ENCODE results near the gene TIMP2.
"Not testable (repeated sequence)": the region's sequence is repeated elsewhere in the genome, so short reads cannot be mapped to it uniquely, and the experiment has no call there.

Gene TIMP2

DNA sequence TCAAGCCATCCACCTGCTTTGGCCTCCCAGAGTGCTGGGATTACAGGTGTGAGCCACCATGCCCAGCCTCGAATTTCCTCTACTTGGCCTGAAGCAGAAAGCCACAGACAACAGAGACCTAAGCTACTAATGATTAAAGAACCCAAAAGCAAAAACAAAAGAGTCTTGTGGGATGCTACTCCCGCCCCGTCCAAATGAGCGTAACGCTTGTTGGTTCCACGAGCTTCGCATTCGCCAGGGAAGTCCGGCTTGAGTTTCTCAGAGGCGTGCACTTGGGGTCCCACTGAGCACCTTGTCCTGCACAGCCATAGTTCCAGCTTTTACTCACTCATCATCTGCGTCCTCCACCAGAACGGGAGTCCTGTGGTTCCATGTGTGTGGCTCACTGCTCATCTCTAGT lies 38.2 kb downstream of the TIMP2 start:
- no peak for DNase-seq

DNA sequence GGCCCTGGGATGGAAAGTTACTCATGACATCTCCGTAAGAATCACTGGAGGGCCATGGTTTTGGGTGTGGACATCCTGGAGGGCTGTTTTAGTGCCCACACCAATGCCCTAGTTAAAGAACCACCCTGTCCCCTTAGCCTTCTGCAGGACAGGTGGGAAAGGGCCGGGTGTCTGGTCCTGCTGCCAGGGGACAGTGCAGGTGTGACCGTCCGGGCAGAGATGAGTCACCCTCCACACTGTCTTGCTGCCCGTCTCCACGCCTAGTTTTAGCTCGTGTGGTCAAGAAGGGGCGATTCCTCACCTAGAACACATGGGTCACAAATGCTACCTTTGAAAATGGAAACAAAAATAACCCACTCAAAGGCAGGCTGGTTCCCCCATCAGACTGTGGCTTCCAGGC lies 39.2 kb downstream of the TIMP2 start:
- DNase-seq: no peak

DNA sequence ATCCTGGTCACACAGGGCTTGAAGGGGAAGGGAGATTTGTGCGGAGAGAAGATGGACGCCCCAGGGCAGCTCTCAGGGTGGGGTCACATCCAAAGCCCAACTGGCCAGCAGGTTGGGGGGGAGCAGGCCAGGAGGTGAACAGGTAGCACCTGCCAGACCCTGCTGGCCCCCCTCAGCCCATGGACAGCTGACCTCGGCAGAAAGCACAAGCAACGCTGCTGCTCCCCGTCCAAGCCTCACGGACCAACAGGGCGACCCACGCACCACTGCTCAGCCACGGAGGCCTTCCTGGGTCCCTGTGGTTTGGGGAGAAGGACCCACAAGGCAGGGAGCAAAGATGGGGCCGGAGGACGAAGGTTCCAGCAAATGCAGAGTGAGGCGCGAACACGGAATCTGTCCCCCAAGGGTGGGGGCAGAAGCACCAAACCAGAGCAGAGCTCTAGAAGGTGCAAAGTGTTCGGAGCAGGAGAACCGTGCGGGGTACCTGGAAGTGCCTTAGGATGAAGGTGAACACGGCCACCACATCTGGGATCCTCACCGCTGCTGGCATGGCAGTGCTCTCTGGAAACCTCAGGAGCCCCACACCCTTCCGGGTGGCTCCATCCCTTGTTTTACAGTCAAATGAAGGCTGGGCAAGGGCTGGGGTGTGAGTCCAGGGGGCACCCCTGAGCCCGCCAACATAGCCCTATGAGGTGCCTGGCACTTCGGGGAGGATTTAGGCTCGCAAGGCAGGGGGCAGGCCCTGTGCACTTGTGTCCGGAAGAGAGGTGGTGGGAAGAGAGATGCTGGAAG lies 40.1 kb downstream of the TIMP2 start:
- no peak for DNase-seq

DNA sequence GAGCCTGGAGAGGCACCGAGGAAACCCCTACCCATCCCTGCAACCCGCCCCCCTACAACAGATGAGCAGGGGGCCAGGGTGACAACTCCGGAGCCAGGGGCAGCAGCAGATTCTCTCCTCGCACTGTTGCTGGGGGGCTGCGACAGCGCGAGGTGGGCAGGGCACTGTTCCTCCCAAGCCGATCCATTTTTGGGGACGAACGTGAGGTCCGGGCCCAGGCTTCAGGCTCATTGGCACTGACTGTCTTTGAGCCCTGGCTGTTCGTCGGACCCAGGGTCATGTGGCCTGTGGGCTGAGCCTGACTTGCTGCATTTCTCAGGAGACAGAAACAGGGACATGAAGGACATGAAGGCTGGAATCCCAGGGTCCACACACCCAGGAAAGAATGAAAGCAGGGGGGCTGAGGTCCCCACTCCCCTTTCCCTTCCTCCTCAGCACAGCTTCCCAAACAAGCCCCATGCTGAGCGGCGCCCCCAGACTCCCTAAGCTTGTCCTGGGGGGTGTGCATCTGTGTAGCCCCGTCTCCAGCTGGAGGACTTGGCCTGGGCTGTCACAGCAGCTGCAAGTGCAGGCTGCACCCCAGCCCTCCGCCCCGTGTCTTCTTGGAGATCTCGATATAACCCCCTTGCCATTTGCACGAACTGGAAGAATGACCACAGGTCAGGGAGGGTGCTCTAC lies 40.9 kb downstream of the TIMP2 start:
- no peak for DNase-seq

DNA sequence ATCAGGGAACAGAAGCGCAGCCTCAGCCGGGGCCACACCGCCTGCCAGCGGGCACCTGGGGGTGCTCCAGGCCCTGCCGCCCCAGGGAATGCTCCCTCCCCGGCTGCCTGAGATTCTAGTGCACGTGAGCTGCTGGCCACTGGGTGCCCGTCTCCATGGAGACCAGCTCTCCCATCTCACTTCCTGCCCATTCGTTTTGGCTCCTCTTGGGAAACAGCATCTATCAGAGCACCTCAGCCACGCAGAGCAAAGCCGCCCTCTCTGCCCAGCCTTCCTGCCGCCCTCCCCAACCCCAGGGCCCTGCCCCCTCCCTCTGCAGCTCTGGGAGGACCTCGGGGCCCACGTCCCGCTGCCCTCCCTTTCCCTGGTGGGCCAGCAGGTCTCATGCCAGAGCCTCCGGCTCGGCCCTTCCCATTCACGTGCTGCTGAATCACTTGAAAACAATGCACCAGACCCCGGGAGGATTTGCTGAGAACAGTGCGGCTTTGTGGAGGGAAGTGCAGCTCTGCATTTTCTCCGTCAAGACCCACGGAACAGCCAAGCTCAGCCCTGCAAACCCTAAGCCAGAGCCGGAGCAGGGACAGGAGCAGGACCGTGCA lies 41.6 kb downstream of the TIMP2 start:
- DNase-seq: peak; percentile 67

DNA sequence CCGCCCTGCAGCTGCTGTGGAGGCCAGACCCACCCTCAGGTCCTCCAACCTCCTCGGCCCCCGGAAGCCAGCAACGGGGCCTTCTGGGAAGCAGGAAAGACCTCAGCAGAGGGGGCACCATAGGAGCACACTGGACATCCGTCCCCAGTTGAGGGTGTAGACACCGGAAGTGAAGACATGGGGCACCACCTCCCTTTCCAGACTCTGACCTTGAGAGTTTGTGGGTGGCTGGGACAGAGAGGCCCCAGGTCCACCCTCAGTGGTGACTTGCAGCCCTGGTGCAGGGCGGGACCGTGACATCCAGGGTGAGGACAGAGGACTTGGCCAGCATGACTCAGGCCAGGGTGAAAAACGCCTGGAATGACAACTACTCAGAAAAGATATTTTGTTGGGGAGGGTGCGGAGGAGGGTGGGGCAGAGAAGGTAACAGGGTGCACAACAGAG lies 42.1 kb downstream of the TIMP2 start:
- DNase-seq: peak; percentile 67

DNA sequence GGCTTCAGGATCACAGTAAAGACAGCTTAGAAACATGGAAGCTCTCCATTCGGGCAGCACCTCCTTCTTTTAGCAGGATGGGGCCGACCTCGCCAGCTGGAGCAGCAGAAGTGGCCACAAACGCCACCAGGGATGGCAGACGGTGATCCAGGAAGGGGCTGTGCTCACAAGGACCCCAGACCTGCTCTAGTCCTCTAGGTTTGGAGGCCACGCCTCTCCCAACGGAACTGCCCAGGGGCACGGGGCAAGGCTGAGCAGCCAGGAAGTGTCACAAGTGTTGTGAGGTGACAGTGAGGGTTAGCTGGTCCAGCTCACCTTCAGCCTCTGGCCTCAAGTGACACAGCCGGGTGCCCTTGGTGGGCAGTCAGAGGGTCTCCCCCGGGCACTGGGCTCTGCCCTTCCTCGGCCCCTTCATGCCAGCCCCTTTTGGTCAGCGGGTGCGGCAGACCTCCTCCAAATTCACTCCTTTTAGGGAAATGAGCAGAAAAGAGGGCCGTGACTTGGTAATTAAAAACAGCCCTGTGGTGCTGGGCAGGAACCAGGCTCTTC lies 42.6 kb downstream of the TIMP2 start:
- DNase-seq: no peak

DNA sequence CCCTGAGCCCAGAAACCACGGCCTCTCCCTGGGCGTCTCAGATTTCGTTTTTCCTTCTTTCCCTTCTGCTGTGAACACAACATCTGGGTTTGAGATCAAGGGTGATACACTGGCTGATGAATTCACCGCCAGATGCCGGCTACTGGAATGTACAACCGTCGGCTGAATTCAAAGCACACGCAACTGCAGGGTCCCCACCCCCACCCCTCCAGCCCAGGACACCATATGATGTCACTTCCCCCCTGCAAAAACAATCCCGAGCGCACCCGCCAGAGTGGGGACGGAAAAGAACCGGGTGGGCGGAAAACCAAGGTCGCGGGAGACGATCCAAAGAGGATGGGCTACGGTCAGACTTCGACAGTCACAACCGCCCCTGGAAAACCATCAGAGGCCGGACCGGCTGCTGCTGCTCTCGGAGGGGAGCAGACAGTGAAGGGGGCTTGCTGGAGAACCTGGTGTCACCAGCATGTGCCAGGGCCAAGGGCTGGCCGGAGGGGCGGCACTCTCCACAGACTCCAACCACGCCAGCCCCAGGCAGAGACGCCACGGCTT lies 45.5 kb downstream of the TIMP2 start:
- no peak for DNase-seq

DNA sequence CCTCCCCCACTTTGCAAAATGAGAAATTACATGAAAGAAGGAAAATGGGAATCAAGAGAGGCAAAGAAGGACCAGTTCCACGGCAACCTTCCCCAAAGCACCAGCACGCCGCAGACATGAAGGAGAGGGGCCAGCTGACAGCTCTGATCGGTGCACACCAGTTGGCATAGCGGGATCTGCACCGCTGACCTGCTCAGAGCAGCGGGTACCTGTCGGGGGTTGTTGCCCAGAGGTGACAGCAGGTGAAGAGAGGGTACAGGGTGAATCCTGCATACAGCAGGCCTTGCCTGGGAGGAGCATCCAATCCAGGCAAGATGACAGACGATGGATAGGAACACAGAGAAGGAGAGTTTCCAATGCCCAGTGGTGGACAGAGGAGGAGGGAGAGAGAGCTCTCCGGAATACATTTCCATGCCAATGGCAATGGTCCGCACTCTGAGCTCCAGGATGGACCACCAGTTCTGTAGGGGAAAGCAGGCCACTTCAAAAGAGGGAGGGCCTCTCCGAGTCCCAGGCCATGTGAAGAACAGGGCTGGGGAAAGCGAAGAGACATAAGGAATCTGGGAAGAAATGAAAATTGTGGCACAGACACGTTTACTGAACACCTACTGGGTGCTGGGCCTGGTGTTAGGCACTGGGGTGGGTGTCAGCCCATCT lies 46.2 kb downstream of the TIMP2 start:
- DNase-seq: no peak

DNA sequence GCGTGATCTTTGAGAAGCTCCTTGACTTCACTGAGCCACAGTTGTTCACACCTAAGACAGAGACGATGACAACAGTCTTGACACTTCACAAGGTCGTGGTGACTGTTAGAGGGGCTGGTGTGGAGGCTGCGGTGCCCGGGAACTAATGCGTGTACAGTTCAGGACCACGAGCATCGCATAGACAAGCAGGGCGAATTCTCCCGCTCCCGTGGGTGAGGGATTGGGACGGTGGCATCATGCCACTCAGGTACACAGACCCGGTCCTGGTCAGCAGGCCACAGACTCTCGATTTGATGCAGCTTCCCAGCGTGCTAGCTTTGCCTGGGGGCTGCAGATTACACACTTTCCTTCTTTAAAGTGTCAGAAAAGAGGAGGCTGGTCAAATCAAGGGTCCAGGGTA lies 46.9 kb downstream of the TIMP2 start:
- DNase-seq: no peak

DNA sequence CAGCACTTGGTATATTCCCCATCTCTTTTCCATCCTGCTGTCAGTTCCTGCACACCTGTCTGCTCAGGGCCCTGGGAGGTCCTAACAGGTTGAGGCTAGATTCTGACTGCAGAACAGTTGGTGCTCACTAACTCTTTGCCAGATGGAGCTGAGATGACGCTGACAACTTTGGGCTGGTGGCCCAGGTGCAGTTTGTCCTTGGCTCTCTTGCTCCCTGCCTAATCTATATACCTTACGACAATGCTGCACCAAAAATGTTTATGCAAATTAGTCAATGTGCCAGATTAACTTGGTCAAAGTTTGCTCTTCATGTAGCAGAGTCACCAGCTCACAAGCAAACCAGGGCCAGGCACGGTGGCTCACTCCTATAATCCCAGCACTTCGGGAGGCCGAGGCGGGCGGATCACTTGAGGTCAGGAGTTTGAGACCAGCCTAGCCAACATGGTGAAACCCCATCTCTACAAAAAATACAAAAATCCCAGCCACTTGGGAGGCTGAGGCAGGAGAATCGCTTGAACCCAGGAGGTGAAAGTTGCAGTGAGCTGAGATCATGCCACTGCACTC lies 48.2 kb downstream of the TIMP2 start:
- not testable (repeated sequence) for DNase-seq

DNA sequence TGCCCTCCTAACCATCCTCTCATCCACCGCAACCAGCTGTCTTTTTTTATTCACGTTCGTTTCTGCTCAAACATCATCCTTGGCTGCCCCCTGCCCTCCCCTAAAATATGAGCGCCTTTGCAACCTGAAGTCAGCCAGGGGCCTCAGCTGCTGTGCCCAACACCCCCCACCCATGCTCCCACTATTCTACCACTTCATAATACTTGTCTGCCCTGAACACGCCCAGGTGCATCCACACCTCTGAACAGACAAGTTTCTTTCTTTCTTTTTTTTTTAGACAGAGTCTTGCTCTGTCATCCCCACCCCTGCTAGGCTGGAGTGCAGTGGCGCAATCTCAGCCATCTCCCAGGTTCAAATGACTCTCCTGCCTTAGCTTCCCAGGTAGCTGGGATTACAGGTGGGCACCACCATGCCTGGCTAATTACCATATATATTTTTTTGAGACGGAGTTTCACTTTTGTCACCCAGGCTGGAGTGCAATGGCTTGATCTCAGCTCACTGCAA lies 49.0 kb downstream of the TIMP2 start:
- DNase-seq: no peak

DNA sequence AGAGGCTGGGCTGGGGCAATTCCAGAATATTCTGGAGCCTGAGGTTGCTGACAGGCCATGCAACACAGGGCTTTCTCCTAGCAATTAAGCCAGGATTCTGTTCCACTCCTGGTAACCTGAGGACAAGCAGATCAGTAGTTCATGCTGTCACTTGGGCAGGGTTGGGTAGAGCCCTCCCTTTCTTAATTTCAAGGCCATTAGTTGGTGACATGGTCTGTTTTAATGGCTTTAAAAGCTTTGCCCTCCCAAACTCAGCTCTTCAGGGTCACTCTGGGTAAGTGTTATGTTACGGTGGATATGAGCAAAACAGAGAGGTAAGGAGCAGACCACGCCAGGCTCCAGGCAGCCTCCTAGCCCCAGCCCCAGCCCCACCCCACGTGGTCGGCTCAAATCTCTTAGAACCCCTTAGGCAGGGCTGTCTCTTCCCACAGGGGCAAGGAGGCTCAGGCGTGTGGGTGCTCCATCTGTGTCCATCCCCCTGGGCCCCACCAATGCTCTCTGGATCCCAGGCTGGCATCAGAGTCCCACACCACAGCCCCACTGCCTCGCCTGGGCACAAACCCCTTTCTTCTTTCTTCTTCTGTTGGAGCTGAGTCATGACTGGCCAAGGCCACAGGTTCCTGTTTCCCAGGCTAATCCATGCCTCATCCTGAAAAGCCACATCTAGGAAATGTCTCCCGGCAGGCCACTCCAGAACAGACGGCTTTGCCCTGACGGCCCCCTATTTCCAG lies 49.7 kb downstream of the TIMP2 start:
- DNase-seq: no peak

DNA sequence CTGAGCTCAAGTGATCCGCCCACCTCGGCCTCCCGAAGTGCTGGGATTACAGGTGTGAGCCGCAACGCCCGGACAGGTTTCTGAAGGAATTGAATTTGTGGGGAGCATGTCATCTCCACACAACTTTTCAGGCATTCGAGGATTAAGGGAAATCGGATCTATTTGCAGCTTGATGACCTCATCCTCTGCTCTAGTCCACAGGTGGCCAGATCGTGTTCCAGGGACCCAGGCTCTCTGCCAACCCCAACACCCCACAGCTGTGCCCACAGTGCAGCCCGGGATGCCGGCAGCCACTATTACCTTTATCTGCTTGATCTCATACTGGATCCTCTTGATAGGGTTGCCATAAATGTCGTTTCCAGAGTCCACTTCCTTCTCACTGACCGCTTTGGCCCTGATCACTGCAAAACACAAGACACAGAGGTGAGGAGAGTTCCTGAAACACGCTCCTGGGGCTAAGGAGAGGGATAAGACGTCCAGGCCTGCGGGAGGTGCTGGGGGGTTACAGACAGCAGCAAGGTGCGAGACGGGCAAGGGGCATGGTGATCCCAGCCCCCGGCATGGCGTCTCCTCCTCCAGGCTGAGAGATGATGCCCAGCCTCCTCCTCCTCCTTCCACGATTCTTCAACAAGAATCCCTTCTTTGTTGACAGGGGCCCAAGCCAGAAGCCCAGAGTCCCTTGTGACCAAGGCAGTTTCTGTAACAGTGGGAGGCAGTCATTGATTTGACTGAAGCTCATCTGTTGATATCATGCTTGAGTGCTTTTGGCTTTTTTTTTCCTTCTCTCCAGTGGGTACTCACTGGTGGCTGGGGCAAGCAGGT lies 51.5 kb downstream of the TIMP2 start:
- DNase-seq: peak; percentile 12

DNA sequence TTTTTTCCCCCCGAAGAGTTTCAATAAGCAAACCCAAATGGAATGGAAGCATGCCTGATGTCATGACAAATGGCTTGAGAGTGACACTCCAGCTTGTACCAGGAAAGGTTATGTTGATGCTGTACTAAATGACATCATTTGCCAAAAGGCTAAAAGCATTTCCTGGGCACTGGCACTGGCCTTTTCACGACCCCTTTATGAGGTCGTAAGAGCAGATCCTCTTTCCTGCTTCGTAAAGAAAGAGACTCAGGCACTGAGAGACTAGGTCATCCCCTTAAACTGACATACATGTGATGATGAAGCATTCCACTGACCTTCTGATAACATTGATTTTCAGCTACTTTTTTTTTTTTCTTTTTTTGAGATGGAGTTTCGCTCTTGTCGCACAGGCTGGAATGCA lies 52.7 kb downstream of the TIMP2 start:
- no peak for DNase-seq

DNA sequence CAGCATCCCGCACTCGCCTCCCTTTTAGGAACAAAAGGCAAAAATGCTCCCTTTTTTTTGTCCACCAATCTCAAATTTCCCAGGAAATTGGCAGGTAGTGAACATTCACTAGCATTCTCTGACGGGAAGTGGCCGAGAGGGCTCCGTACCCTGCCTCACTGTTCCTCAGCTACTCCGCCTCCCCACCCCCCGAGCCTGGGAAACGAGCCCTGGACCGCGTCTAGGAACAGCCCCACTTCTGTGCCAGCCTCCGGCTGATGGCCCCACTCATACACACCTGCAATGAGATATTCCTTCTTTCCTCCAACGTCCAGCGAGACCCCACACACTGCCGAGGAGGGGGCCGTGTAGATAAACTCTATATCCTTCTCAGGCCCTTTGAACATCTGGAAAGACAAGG lies 54.6 kb downstream of the TIMP2 start:
- DNase-seq: no peak

DNA sequence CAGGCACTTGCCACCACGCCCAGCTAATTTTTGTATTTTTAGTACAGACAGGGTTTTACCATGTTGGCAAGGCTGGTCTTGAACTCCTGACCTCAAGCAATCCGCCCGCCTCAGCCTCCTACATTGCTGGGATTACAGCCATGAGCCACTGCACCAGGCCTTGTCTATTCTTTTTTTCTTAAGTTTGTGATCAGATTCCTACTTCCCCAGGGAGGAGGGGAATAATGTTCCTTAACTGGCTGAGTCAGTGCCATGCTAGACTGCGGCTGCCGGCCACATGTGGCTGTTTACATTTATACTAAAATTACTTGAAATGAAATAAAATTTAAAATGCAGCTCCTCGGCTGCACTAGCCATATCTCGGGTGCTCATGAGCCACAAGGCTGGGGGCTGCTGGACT lies 56.8 kb downstream of the TIMP2 start:
- DNase-seq: no peak

DNA sequence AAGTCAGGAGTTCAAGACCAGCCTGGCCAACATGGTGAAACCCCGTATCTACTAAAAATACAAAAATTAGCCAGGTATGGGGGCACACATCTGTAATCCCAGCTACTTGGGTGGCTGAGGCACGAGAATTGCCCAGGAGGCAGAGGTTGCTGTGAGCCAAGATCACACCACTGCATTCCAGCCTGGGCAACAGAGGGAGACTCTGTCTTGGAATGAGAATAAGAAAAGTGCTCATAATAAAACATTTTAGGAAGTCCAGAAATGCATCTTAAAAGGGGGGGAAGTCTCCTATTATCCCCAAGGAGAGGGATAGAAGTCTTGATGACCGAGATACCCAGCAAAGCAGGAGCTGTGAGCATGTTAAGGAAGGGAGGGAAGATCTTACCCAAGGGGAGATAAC lies 58.1 kb downstream of the TIMP2 start:
- not testable (repeated sequence) for DNase-seq

DNA sequence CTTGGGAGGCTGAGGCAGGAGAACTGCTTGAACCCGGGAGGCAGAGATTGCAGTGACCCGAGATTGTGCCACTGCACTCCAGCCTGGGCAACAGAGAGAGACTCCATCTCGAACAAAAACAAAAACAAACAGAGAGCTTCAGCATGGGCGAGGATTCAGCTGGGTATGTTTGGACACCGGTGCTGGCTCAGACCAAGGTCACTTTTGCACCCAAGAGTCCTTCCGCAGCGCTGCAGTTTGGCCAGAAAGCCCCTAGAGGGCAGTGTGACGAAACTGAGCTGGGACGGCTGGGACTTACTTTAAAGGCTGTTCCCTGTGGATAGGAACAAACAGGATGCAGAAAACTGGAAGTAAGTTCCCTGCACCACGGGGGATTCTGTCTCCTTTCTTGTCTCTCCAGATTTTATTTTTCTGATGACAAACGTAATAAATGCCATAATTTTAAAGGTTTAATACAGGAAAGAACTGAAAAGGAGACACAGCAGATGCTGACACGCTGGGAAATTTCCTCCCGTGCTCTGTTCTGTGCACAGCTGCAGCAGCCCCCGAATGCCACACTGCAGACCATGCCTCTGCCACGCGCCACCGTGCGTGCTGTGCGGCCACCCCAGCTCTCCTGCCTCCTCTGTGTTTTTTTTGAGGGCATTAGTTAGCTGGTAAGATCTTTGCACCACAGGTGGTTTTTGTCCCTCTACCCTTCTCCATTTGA lies 59.4 kb downstream of the TIMP2 start:
- DNase-seq: peak; percentile 39

DNA sequence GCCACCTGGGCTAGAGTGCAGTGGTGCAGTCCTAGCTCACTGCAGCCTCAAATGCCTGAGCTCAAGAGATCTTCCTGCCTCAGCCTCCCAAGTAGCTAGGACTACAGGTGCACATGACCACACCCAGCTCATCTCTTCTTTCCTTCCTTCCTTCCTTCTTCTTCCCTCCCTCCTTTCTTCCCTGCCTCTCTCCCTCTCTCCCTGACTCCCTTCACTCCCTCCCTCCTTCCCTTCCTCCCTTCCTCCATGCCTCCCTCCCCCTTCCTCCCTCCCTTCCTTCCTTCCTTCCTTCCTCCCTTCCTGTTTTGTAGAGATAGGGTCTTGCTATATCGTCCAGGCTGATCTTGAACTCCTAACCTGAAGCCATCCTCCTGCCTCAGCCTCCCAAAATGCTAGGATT lies 61.1 kb downstream of the TIMP2 start:
- no peak for DNase-seq
